Testis (tissue), 3 donors: ENCODE measurements around the gene MN1. TPM values are rescaled to one million over a fixed set of nuclear protein-coding genes. Genes with fewer than 3 reads are reported as not detected.

Experiments used
- DNase-seq: peaks from one replicate; pipeline ENCODE4 v3.0.0-alpha.2; 2019
- H3K27ac ChIP-seq, 2 donors: fragments of 200-600 bp; sonication (generic); one replicate each; pipeline ENCODE4 v1.5.1; 2019
- H3K27me3 ChIP-seq: fragments of 200-600 bp; sonication (generic); one replicate; pipeline ENCODE4 v1.5.1; 2019
- H3K36me3 ChIP-seq: fragments of 200-600 bp; sonication (generic); one replicate; pipeline ENCODE4 v1.5.1; 2017; ENCODE audit warnings: low read depth; ENCODE audit errors: missing control alignments
- H3K4me1 ChIP-seq: fragments of 200-600 bp; sonication (generic); one replicate; pipeline ENCODE4 v1.5.1; 2019
- H3K4me3 ChIP-seq, 2 donors: fragments of 200-600 bp; sonication (generic); one replicate each; pipeline ENCODE4 v1.5.1; 2017 to 2019
- H3K9me3 ChIP-seq: fragments of 200-600 bp; sonication (generic); one replicate; pipeline ENCODE4 v1.5.1; 2017
- POLR2A ChIP-seq: fragments of 450-650 bp; IDR thresholded peaks from one replicate; pipeline ENCODE4 v1.6.1; 2017; ENCODE audit warnings: antibody characterized with exemption, mild to moderate bottlenecking, moderate library complexity
- WGBS, 2 donors: methylation state at CpG; one replicate each; pipeline ENCODE4 v1.1.5; 2018; 5-methylcytosine and 5-hydroxymethylcytosine counted together
- intact Hi-C: fragments of 100-400 bp; cut with DNase I; formaldehyde crosslinking; loops from one replicate; pipeline ENCODE4 v1.15.1; 2023; ENCODE audit warnings: low total_unique reads
- polyA plus RNA-seq: library from polyadenylated mRNA; stranded (reverse); fragments of 350-450 nt; fragmentation: Illumina TruSeq; extraction: RNeasy Lipid Tissue Mini Kit (QIAGEN cat#74804); gene quantifications from one replicate; pipeline ENCODE4 v1.2.3, GENCODE V29; 2014; ENCODE audit warnings: low read depth, low replicate concordance; ENCODE audit not compliant: insufficient read depth
- total RNA-seq, 2 donors: library from RNA; depleted of rRNA; stranded (reverse); fragments of >200 nt; gene quantifications; one replicate each; pipeline ENCODE4 v1.2.3, GENCODE V29; 2016
- TF ChIP-seq, protein P1 (sequence below), 3 experiments: fragments of 450-650 bp in 2 of 3; fragments of 200-600 bp in 1 of 3; sonication (generic) in 1 of 3; IDR thresholded peaks; one replicate each; pipeline ENCODE4 v1.5.1; 2016 to 2019; ENCODE audit warnings: antibody characterized with exemption in 3 of 3, mild to moderate bottlenecking in 2 of 3, moderate library complexity in 1 of 3

MN1 gene
- total and polyA plus RNA-seq, 3 donors from 2014 or later, result 3.2 to 5.6 (median 4.3) TPM

DNA sequence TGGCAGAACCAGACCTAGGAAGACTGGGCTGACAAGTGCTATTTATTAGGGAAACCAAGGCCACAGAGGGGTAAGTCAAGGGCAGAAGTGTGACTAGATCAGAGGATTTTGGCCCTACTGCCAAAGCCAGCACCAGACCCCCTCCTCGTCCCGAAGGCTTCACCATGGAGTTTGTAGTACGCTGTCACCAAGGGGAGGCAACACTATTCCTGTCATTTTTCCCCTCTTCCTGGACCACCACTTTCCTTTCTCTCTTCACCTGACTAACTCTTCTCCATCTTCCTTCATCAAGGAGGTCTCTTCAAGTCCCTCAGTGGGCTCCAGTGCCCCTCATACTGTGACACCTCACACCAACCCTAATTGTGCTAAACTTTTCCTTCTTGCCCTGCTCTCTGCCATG is 34.9 kb downstream of the MN1 start:
- 94 to 97% methylated on average over 3 of the region's 3 CpGs for WGBS, 2 donors
- H3K4me1 ChIP-seq, result no peaks in the 10 kb centered on the region
- TF ChIP-seq, protein P1, sequence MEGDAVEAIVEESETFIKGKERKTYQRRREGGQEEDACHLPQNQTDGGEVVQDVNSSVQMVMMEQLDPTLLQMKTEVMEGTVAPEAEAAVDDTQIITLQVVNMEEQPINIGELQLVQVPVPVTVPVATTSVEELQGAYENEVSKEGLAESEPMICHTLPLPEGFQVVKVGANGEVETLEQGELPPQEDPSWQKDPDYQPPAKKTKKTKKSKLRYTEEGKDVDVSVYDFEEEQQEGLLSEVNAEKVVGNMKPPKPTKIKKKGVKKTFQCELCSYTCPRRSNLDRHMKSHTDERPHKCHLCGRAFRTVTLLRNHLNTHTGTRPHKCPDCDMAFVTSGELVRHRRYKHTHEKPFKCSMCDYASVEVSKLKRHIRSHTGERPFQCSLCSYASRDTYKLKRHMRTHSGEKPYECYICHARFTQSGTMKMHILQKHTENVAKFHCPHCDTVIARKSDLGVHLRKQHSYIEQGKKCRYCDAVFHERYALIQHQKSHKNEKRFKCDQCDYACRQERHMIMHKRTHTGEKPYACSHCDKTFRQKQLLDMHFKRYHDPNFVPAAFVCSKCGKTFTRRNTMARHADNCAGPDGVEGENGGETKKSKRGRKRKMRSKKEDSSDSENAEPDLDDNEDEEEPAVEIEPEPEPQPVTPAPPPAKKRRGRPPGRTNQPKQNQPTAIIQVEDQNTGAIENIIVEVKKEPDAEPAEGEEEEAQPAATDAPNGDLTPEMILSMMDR (IDR thresholded peaks at IDR 0.05), result no peak
- no peak for TF ChIP-seq POLR2A

DNA sequence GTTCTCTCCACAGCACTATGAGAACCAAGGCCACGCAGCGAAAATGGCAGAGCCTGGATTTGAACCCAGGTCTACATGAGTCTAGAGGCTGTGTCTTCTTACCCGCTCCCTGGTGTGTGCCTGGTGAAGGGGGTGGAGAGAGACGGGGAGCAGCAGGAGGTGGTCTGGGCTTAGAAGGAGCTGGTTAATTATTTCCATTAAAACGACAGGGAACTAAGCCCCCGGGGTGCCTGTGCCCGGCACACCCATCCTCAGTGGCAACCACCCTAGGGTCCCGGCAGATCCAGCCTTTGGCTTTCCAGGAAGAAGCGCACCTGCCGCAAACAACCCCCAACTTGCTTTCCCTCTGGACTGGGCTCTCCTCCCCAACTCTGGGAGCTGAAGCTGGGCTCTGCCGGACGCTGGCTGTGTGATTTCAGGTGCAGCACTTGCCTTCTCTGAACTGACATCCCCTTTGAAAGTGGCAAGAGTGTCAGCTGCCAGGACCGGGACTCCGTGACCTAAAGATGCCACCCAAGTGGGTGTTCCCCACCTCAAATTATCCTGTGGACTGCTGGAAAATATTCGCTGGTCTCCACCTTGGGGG is 35.8 kb downstream of the MN1 start:
- no peak overlapping the region for H3K27ac ChIP-seq
- no peaks in the 10 kb centered on the region for H3K27me3 ChIP-seq
- no peak overlapping the region for H3K4me3 ChIP-seq
- no peaks in the 10 kb centered on the region for H3K4me1 ChIP-seq
- no peaks in the 10 kb centered on the region for H3K9me3 ChIP-seq
- intact Hi-C loops, result no loop called here
- TF ChIP-seq, protein P1 (IDR thresholded peaks at IDR 0.05), result no peak
- no peak for TF ChIP-seq POLR2A
- WGBS, 2 donors, result 92 to 94% methylated on average over 12 to 15 of the region's 15 CpGs
- no peaks in the 10 kb centered on the region for H3K36me3 ChIP-seq
- DNase-seq, result no peak

More for the DNA sequence above, 34.9 kb downstream of the MN1 start:
- intact Hi-C loops, result no loop called here
- H3K27me3 ChIP-seq, result no peaks in the 10 kb centered on the region
- no peaks in the 10 kb centered on the region for H3K9me3 ChIP-seq
- H3K27ac ChIP-seq, result no peak overlapping the region
- no peak overlapping the region for H3K4me3 ChIP-seq
- no peak for DNase-seq
- no peaks in the 10 kb centered on the region for H3K36me3 ChIP-seq

DNA sequence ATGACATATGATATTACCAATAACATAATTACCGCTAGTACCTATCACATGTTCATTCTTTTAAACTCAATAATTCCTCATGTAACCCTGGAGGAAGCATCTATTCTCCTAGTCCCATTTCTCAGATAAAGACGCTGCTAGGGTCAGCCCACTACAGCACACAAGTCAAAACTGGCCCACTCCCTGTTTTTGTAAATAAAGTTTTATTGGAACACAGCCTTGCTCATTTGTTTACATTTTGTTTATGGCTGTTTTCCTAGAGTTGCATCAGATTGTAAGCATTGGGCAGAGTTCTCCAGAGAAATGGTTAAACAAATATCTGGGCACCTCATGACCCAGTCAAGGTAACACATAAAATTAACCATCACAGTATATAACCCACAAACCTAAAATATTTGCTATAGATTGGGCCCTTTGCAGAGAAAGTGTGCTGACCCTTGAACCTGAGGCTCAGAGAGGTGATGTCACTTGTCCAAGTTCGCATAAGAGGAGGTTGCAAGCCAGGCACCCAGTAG is 36.8 kb downstream of the MN1 start:
- no peak for TF ChIP-seq POLR2A
- TF ChIP-seq, protein P1 (IDR thresholded peaks at IDR 0.05), result no peak
- Histone ChIP-seq H3K9me3 (no peaks in the 10 kb centered on the region), H3K27ac (no peak overlapping the region), H3K36me3 (no peaks in the 10 kb centered on the region), H3K4me1 (no peaks in the 10 kb centered on the region), H3K27me3 (no peaks in the 10 kb centered on the region), H3K4me3 (no peak overlapping the region)
- WGBS, 2 donors, result 94 to 97% methylated on average over 3 of the region's 3 CpGs
- no peak for DNase-seq
- intact Hi-C loops, result no loop called here

DNA sequence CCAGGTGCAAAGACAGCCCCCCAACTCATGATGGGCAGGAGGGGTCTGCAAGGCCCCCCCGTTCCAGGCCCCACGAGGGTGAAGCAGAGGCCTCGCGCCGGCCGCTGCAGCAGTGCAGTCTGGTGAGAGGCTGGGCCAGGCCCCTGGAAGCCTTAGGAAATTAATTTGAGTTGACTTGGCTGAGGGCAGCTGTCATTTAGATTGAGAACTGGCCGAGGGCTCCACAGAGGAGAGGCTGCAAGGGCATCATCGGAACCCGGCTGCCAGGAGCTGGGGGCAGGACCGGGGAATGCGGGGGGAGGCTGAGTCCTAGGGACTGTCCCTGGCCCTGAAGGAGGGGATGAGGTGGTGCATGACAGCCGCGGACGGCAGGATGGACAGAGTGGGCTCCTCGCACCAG is 39.9 kb downstream of the MN1 start:
- TF ChIP-seq POLR2A, result no peak
- no peaks in the 10 kb centered on the region for H3K27me3 ChIP-seq
- H3K9me3 ChIP-seq, result no peaks in the 10 kb centered on the region
- intact Hi-C loops, result no loop called here
- DNase-seq, result no peak
- 73 to 88% methylated on average over 9 to 15 of the region's 15 CpGs for WGBS, 2 donors
- no peak overlapping the region for H3K27ac ChIP-seq
- no peaks in the 10 kb centered on the region for H3K36me3 ChIP-seq
- H3K4me1 ChIP-seq, result no peaks in the 10 kb centered on the region
- H3K4me3 ChIP-seq, result no peak overlapping the region

DNA sequence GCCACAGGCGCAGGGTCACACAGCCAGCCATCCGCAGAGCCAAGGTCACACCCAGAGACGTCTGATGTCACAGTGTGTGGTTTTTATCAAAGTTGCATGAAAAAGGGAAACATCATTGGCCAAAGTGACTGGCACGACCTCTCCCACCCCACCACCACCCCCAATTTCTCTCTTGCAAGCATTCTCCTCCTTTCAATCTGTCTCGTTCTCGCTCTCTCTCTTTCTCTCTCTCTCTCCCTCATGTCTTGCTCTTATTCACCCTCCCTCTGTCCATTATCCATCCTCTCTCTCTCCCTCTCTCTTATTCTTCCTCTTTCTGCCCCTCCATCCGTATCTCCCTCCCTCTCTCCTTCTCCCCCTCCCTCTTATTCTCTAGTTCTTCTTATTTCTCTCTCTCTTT is 40.6 kb downstream of the MN1 start:
- no peak for DNase-seq
- no peaks in the 10 kb centered on the region for H3K27me3 ChIP-seq
- 76 to 86% methylated on average over 7 of the region's 7 CpGs for WGBS, 2 donors
- no peaks in the 10 kb centered on the region for H3K9me3 ChIP-seq
- no peak overlapping the region for H3K4me3 ChIP-seq
- H3K27ac ChIP-seq, result no peak overlapping the region
- H3K36me3 ChIP-seq, result no peaks in the 10 kb centered on the region
- H3K4me1 ChIP-seq, result no peaks in the 10 kb centered on the region
- intact Hi-C loops, result no loop called here
- TF ChIP-seq POLR2A, result no peak
- TF ChIP-seq, protein P1 (IDR thresholded peaks at IDR 0.05), result no peak
